Uterus (tissue), 4 donors: ENCODE data around the gene ADRA2B. TPM values are rescaled to one million over a fixed set of nuclear protein-coding genes. Genes with fewer than 3 reads are reported as not detected.

Source experiments
- DNase-seq, 2 donors: peaks; one replicate each; pipeline ENCODE4 v3.0.0-alpha.2; 2019 to 2020
- H3K27ac ChIP-seq, 2 donors: fragments of 200-600 bp; sonication (generic); 1 replicate in 1 of 2; 2 replicates in 1 of 2; pipeline ENCODE4 v1.5.1; 2016 to 2018
- H3K27me3 ChIP-seq, 2 donors: fragments of 200-600 bp; sonication (generic); one replicate each; pipeline ENCODE4 v1.5.1; 2018 to 2019; ENCODE audit warnings: control low read depth in 1 of 2
- H3K36me3 ChIP-seq, 2 donors: fragments of 200-600 bp; sonication (generic); one replicate each; pipeline ENCODE4 v1.5.1; 2019; ENCODE audit warnings: control low read depth in 1 of 2
- H3K4me1 ChIP-seq, 2 donors: fragments of 200-600 bp; sonication (generic); one replicate each; pipeline ENCODE4 v1.5.1; 2018 to 2019; ENCODE audit warnings: control low read depth in 1 of 2
- H3K4me3 ChIP-seq, 2 donors: fragments of 200-600 bp; sonication (generic); 1 replicate in 1 of 2; 2 replicates in 1 of 2; pipeline ENCODE4 v1.5.1; 2018 to 2019; ENCODE audit warnings: mild to moderate bottlenecking in 1 of 2
- H3K9me3 ChIP-seq, 2 donors: fragments of 200-600 bp; sonication (generic); one replicate each; pipeline ENCODE4 v1.5.1; 2019; ENCODE audit warnings: control low read depth in 1 of 2
- CTCF ChIP-seq, 4 experiments: fragments of 200-600 bp in 2 of 4; fragments of 450-650 bp in 2 of 4; sonication (generic) in 2 of 4; IDR thresholded peaks; one replicate each; pipeline ENCODE4 v1.5.1; 2016 to 2019; ENCODE audit warnings: antibody characterized with exemption in 4 of 4, mild to moderate bottlenecking in 2 of 4, moderate library complexity in 1 of 4
- POLR2A ChIP-seq, 2 donors: fragments of 450-650 bp; IDR thresholded peaks; one replicate each; pipeline ENCODE4 v1.6.1; 2016; ENCODE audit warnings: antibody characterized with exemption in 2 of 2, mild to moderate bottlenecking in 1 of 2, moderate library complexity in 1 of 2
- intact Hi-C: fragments of 100-400 bp; cut with DNase I; formaldehyde crosslinking; loops from one replicate; pipeline ENCODE4 v1.15.1; 2023; ENCODE audit warnings: low total_unique reads
- total RNA-seq, 4 donors: library from RNA; depleted of rRNA in 3 of 4; stranded (reverse); fragments of >200 nt in 3 of 4; gene quantifications; one replicate each; pipeline versions ENCODE4 v1.1.0 to v1.2.4, GENCODE V29; 2014 to 2023
- donor health status: DM: yes; HTN: yes; CAD: no.

The ADRA2B gene
- total RNA-seq, 4 donors from 2014 or later = 0.51 to 5.4 (median 2.6) TPM; not detected in 1

- DNase-seq = no peak
- no peaks in the 10 kb centered on the region for H3K4me1 ChIP-seq
- H3K9me3 ChIP-seq = peaks cover 0 to 4% of the 10 kb centered on the region in 2 donors
- no peaks in the 10 kb centered on the region for H3K36me3 ChIP-seq
- TF ChIP-seq POLR2A (IDR thresholded peaks at IDR 0.05) (no peak), CTCF (IDR thresholded peaks at IDR 0.05) (no peak)
- H3K27me3 ChIP-seq = no peaks in the 10 kb centered on the region
- H3K27ac ChIP-seq = peak overlapping the region; percentile 41 to 52
- H3K4me3 ChIP-seq = no peak overlapping the region
- intact Hi-C loops = no loop called here
Observed at GRCh38 chr2:96108541-96109360, 7.6 kb downstream of the ADRA2B start.

- peaks cover 0 to 4% of the 10 kb centered on the region in 2 donors for H3K9me3 ChIP-seq
- no peak for DNase-seq
- no peak for TF ChIP-seq POLR2A (IDR thresholded peaks at IDR 0.05)
- no peak for TF ChIP-seq CTCF (IDR thresholded peaks at IDR 0.05)
- intact Hi-C loops = no loop called here
- peak overlapping the region in 1 of 2 donors; percentile 52 for H3K27ac ChIP-seq
- H3K36me3 ChIP-seq = no peaks in the 10 kb centered on the region
- H3K27me3 ChIP-seq = no peaks in the 10 kb centered on the region
- H3K4me1 ChIP-seq = no peaks in the 10 kb centered on the region
- H3K4me3 ChIP-seq = no peak overlapping the region
Observed at GRCh38 chr2:96108151-96108540, 8.2 kb downstream of the ADRA2B start.

- Histone ChIP-seq H3K27ac (no peak overlapping the region), H3K27me3 (no peaks in the 10 kb centered on the region), H3K4me3 (no peak overlapping the region), H3K4me1 (no peaks in the 10 kb centered on the region), H3K36me3 (no peaks in the 10 kb centered on the region), H3K9me3 (peaks cover 0 to 4% of the 10 kb centered on the region in 2 donors)
- TF ChIP-seq POLR2A (IDR thresholded peaks at IDR 0.05) (no peak), CTCF (IDR thresholded peaks at IDR 0.05) (no peak)
- no peak for DNase-seq
- intact Hi-C loops = no loop called here
Observed at GRCh38 chr2:96107708-96108065, 8.7 kb downstream of the ADRA2B start.

GRCh38 chr2:96106991-96107707 lies 9.2 kb downstream of the ADRA2B start:
- Histone ChIP-seq H3K27ac (no peak overlapping the region), H3K27me3 (no peaks in the 10 kb centered on the region), H3K36me3 (no peaks in the 10 kb centered on the region), H3K4me1 (no peaks in the 10 kb centered on the region), H3K4me3 (no peak overlapping the region), H3K9me3 (peaks cover 0 to 4% of the 10 kb centered on the region in 2 donors)
- intact Hi-C loops = no loop called here
- TF ChIP-seq POLR2A (IDR thresholded peaks at IDR 0.05) = no peak
- no peak for TF ChIP-seq CTCF (IDR thresholded peaks at IDR 0.05)
- no peak for DNase-seq
